NB4 (cell line): ENCODE results near the gene LRRC3C.
A peak's percentile ranks its signal among the peaks of the same experiment; 100 is the strongest.

Experiments used
- DNase-seq: peaks from one replicate; pipeline ENCODE4 v3.0.0; 2010; ENCODE audit warnings: low read depth
- H3K4me3 ChIP-seq: one replicate; pipeline ENCODE4 v1.5.1; 2011; ENCODE audit warnings: mild to moderate bottlenecking, low read depth, low read length, moderate library complexity
- CTCF ChIP-seq: IDR thresholded peaks from one replicate; pipeline ENCODE4 v1.5.1; 2012; ENCODE audit warnings: low read depth, low read length
- MAX ChIP-seq: IDR thresholded peaks from 2 replicates; pipeline ENCODE4 v1.6.1; 2011; ENCODE audit warnings: low read depth, low read length
- MYC ChIP-seq: IDR thresholded peaks from 2 replicates; pipeline ENCODE4 v1.6.1; 2011; ENCODE audit warnings: low read depth, low read length
- POLR2A ChIP-seq: IDR thresholded peaks from 2 replicates; pipeline ENCODE4 v1.6.1; 2011; ENCODE audit warnings: mild to moderate bottlenecking; ENCODE audit not compliant: insufficient read length; ENCODE audit errors: extremely low read depth

Gene LRRC3C

GRCh38 chr17:39966771-39967170 lies 39.2 kb downstream of the LRRC3C start:
- no peak for DNase-seq
- TF ChIP-seq POLR2A, result no peak
- TF ChIP-seq MYC, result no peak
- TF ChIP-seq CTCF, result no peak
- no peak for TF ChIP-seq MAX
- no peak overlapping the region for H3K4me3 ChIP-seq

- TF ChIP-seq MYC (no peak), MAX (no peak), CTCF (no peak)
- H3K4me3 ChIP-seq, result no peak overlapping the region
- no peak for DNase-seq
These were observed 41.2 kb downstream of the LRRC3C start for GRCh38 chr17:39968761-39969160.

- TF ChIP-seq MYC, result no peak
- no peak for TF ChIP-seq POLR2A
- no peak for TF ChIP-seq CTCF
- TF ChIP-seq MAX, result no peak
- no peak for DNase-seq
- H3K4me3 ChIP-seq, result no peak overlapping the region
These were observed 41.8 kb downstream of the LRRC3C start for GRCh38 chr17:39969375-39969774.

- H3K4me3 ChIP-seq, result no peak overlapping the region
- no peak for DNase-seq
- TF ChIP-seq POLR2A (no peak), MAX (no peak)
These were observed 42.7 kb downstream of the LRRC3C start for GRCh38 chr17:39970157-39970692.

- no peak overlapping the region for H3K4me3 ChIP-seq
- TF ChIP-seq MYC, result no peak
- no peak for TF ChIP-seq POLR2A
- TF ChIP-seq MAX, result no peak
- TF ChIP-seq CTCF, result no peak
- no peak for DNase-seq
These were observed 43.6 kb downstream of the LRRC3C start for GRCh38 chr17:39971076-39971603.

GRCh38 chr17:39972271-39972670 lies 44.7 kb downstream of the LRRC3C start:
- peak; percentile 55 for DNase-seq
- no peak for TF ChIP-seq MAX
- no peak for TF ChIP-seq CTCF
- no peak for TF ChIP-seq POLR2A
- TF ChIP-seq MYC, result no peak
- H3K4me3 ChIP-seq, result no peak overlapping the region
